Erythroblast (primary cell): ENCODE results near the gene GXYLT1.

Experiments used
- GATA1 ChIP-seq: IDR thresholded peaks from 2 replicates; pipeline ENCODE4 v1.6.1; 2011; ENCODE audit warnings: low read depth, mild to moderate bottlenecking, control low read depth, low read length, moderate library complexity
- POLR2A ChIP-seq: IDR thresholded peaks from 2 replicates; pipeline ENCODE4 v1.6.1; 2011; ENCODE audit warnings: mild to moderate bottlenecking, low read length

DNA sequence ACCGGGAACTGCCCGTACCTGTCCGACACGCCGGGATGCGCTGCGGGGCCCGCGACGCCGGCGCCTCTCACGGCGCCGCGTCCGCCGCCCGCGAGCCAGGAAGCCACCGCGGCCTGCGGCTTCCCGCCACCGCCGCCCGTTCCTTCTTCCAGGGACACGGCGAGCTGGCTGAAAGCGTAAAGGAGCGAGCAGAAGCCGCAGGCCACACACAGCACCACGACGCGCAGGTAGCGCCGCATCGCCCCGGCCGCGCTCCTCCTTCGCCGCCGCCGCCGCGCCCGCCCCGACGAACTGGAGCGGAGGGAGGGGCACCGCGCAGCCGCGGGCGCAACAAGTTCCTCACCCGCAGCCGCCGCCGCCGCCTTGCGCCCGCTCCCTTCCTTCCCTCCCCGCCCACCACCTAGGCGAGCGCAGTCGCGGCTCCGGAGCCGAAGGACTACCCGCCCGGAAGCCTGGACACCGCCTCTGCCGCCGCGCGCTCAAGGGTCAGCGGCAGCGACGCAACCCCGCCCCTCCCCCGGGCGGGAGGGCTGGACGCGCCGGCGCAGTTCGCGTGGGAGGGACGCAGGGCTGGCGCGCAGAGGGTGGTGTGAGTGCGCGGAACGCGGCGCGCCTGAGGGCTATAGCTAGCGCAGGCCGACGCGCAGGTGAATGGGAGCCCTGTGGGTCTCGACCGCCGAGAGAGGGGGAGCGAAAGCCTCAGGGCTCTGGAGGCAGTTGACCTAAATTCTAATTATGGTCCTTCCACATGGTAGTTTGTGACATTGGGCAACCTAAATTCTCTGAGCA, at the start of gene GXYLT1:
- TF ChIP-seq POLR2A (peak; percentile 89), GATA1 (no peak)
